ENCODE data around the gene DUSP1.

GRCh38 chr5:172764861-172765765 lies 5.9 kb downstream of the DUSP1 start:
- TF ChIP-seq CTCF (IDR thresholded peaks at IDR 0.05): no peak
- no peak for TF ChIP-seq EZH2phosphoT487 (IDR thresholded peaks at IDR 0.05)
- peak; percentile 40 for TF ChIP-seq EZH2 (IDR thresholded peaks at IDR 0.05)

Data from neural progenitor cell (in vitro differentiated cells).